Fibroblast of pulmonary artery (primary cell): Measurements from ENCODE around the gene TAOK2.
A peak's percentile ranks its signal among the peaks of the same experiment; 100 is the strongest.

ENCODE experiments used
- DNase-seq: peaks from one replicate; pipeline ENCODE4 v3.0.0-alpha.2; 2010; ENCODE audit warnings: low read depth
- H3K4me3 ChIP-seq: replicated peaks from 2 replicates; pipeline ENCODE4 v1.5.1; 2011; ENCODE audit warnings: low read depth, mild to moderate bottlenecking, control low read depth, low read length, moderate library complexity
- TF ChIP-seq, protein P1 (sequence below): IDR thresholded peaks from 2 replicates; pipeline ENCODE4 v1.5.1; 2011; ENCODE audit warnings: mild to moderate bottlenecking, control low read depth, low read length, inconsistent platforms; ENCODE audit errors: missing control alignments

TAOK2 gene

DNA sequence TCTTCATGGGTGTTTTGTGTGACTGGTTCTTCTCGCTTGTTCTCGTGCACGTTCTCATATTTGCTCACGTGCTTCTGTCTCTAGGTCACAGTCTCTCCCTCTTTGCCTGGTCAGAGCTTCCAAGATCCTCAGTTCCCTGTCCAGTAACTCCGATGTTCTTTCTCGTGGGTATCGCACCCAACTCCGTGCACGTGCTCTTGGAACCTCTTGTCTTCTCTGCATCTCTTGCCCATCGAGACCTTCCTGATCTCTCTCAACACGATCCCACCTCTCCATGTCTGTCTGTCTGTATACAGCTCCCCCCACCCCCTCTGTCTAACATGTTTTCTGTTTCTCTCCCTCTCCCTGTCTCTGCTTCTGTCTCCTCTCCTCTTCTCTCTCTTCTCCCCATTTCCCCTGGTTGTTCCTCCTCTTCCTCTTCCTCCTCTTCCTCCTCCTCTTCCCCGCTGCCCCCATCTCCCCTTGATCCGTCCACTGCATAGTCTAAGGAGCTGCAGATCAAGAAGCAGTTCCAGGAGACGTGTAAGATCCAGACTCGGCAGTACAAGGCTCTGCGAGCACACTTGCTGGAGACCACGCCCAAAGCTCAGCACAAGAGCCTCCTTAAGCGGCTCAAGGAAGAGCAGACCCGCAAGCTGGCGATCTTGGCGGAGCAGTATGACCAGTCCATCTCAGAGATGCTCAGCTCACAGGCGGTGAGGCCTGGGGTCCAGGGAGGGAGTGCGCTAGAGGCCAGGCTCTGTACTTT is 15.6 kb downstream of the TAOK2 start:
- H3K4me3 ChIP-seq = no peak overlapping the region
- TF ChIP-seq, protein P1, sequence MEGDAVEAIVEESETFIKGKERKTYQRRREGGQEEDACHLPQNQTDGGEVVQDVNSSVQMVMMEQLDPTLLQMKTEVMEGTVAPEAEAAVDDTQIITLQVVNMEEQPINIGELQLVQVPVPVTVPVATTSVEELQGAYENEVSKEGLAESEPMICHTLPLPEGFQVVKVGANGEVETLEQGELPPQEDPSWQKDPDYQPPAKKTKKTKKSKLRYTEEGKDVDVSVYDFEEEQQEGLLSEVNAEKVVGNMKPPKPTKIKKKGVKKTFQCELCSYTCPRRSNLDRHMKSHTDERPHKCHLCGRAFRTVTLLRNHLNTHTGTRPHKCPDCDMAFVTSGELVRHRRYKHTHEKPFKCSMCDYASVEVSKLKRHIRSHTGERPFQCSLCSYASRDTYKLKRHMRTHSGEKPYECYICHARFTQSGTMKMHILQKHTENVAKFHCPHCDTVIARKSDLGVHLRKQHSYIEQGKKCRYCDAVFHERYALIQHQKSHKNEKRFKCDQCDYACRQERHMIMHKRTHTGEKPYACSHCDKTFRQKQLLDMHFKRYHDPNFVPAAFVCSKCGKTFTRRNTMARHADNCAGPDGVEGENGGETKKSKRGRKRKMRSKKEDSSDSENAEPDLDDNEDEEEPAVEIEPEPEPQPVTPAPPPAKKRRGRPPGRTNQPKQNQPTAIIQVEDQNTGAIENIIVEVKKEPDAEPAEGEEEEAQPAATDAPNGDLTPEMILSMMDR = no peak
- no peak for DNase-seq

DNA sequence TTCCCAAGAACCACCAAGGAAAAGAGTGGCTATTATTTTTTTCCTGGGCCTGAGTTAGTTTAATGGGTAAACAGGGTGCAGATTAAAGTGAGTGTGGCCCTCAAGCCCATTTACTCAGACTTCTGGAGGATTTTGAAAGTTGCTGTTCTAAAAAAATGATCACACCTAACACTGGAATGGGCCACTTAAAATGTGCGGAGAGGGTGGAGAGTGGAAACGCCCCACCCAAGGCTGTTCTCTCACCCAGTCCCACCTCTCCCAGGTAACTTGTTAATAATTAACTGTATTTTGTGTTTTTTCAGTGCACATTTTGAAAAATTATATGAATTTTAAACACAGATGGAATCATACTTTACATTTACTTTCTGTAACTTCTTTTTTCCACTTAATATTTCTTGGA is 16.4 kb downstream of the TAOK2 start:
- TF ChIP-seq, protein P1 = no peak
- no peak for DNase-seq
- H3K4me3 ChIP-seq = no peak overlapping the region

DNA sequence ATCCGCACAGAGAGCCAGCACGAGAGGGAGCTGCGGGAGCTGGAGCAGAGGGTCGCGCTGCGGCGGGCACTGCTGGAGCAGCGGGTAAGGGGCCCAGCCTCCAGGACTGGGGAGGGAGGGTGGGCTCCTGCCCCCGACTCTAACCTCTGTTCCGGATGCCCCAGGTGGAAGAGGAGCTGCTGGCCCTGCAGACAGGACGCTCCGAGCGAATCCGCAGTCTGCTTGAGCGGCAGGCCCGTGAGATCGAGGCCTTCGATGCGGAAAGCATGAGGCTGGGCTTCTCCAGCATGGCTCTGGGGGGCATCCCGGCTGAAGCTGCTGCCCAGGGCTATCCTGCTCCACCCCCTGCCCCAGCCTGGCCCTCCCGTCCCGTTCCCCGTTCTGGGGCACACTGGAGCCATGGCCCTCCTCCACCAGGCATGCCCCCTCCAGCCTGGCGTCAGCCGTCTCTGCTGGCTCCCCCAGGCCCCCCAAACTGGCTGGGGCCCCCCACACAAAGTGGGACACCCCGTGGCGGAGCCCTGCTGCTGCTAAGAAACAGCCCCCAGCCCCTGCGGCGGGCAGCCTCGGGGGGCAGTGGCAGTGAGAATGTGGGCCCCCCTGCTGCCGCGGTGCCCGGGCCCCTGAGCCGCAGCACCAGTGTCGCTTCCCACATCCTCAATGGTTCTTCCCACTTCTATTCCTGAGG is 17.4 kb downstream of the TAOK2 start:
- DNase-seq = no peak
- TF ChIP-seq, protein P1 = no peak

DNA sequence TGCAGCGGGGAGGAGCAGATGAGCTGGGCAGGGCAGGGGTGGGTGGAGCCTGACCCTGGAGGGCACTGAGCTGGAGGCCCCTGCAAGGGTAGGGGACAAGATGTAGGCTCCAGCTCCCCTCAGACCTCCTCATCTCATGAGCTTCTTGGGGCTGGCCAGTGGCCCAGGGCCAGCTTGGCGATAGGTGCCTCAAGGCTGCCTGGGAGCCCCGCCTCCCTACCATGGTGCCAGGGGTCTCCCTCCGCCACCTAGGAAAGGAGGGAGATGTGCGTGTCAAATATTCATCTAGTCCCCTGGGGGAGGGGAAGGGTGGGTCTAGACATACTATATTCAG is 17.9 kb downstream of the TAOK2 start:
- no peak overlapping the region for H3K4me3 ChIP-seq
- TF ChIP-seq, protein P1 = no peak
- no peak for DNase-seq

More for the DNA sequence above, 17.4 kb downstream of the TAOK2 start:
- H3K4me3 ChIP-seq = no peak overlapping the region

DNA sequence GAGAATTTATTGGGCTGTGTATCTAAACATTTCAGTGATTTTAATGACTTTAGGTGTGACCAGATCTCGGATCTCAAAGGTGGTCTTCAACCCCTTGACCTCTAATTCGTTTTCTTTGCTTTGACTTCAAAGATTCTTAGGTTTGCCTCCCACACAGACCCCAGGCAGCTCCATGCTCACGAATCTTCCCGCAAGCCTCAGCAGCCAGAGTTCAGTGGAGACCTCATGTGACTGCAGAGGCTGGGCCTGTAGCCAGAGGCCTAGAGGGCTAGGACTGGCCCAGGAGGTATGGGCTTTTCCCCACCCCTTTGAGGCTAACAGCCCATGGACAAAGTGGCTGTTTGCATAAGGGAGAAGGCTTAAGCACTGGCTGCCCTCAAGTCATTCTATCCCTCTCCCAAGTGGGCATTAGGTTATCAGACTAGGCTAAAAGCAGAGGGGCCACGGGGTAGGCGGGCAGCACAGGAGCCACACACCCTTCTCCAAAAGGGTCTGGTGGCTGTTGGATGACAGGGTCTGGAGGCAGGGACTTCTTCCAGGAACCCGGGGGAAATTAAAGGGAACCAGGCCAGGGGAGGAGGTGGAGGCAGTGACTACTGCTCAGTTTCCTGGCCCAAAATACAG is 18.8 kb downstream of the TAOK2 start:
- no peak overlapping the region for H3K4me3 ChIP-seq
- TF ChIP-seq, protein P1 = no peak
- peak; percentile 39 for DNase-seq

DNA sequence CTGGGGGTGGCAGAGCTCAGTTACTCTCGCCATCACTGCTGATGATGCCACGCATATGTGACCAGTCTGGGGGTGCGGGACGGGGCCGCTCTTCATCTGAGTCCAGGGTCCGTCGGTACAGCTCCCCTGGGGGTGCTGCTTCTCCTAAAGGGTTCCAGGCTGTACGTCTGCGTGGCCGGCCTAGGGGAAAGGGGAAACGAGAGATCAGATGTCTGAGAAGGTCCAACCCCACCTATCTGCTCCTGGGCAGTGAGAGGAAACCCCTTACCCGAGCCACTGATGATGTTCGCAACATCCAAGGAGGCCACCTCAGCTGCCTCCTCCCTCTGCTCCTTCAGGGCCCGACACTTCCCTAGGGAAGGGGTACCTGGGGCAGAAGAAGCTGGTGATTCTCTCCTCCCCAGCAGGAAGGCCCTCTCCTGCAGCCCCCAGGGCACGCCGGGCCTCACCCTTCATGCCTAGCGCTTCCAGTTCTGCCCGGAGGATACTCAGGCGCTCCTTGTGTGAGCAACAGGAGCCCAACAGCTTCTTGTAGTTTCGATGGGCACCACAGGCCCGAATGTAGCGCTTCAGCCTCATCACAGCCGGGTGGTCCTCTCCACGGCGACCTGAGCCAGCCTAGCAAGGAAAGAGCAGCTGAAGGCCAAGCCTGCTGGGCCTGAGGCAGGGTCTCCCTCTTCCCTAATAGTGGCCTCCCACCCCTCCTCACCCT is 19.7 kb downstream of the TAOK2 start:
- no peak for DNase-seq
- TF ChIP-seq, protein P1 = no peak
- H3K4me3 ChIP-seq = no peak overlapping the region
